Gastrocnemius medialis (tissue), 4 donors: Measurements from ENCODE around the gene LRP1.

Source experiments
- CTCF ChIP-seq, 5 experiments: fragments of 450-650 bp in 3 of 5; fragments of 200-600 bp in 2 of 5; sonication (generic) in 2 of 5; IDR thresholded peaks in 4 of 5; conservative IDR thresholded peaks in 1 of 5; 1 replicate in 4 of 5; 2 replicates in 1 of 5; pipeline ENCODE4 v1.5.1; 2016 to 2019; ENCODE audit warnings: antibody characterized with exemption in 5 of 5, mild to moderate bottlenecking in 3 of 5, moderate library complexity in 3 of 5
- POLR2A ChIP-seq, 2 donors: fragments of 450-650 bp; IDR thresholded peaks; one replicate each; pipeline ENCODE4 v1.6.1; 2017; ENCODE audit warnings: antibody characterized with exemption in 2 of 2, mild to moderate bottlenecking in 2 of 2, moderate library complexity in 2 of 2

GRCh38 chr12:57092876-57093414 is 35.3 kb upstream of the LRP1 start:
- TF ChIP-seq CTCF (IDR thresholded peaks at IDR 0.05 in 4 of 5, conservative IDR thresholded peaks at IDR 0.05 in 1 of 5): no peak
- TF ChIP-seq POLR2A (IDR thresholded peaks at IDR 0.05): no peak
